NCI-H128 (cell line): ENCODE measurements around the gene PIK3R5.

Source experiments
- DNase-seq: peaks from one replicate; lab custom pipeline; 2025; ENCODE audit not compliant: unreplicated experiment; lab: John Stamatoyannopoulos, UW

PIK3R5 gene

GRCh38 chr17:8881606-8882005, 83.9 kb downstream of the PIK3R5 start:
- no peak for DNase-seq

DNA sequence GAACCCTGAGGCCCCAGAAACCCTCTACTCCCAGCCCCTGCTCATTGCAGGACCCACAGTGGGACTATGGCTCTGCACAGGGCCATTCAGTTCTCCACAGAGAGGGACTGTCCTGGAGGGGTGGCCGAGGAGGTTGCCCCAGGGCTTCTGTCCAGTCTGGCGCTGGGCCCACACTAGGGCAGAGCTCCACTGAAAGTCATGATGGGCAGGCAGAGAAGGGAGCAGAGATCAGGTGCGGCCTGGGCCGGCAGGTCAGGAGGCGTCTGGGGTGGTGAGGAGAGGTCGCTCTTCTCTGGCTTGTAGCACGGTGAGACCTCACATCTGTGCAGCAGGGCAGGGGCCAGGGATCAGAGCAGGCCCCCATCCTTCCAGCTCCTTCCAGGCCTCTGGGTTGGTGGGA, 85.0 kb downstream of the PIK3R5 start:
- no peak for DNase-seq

DNA sequence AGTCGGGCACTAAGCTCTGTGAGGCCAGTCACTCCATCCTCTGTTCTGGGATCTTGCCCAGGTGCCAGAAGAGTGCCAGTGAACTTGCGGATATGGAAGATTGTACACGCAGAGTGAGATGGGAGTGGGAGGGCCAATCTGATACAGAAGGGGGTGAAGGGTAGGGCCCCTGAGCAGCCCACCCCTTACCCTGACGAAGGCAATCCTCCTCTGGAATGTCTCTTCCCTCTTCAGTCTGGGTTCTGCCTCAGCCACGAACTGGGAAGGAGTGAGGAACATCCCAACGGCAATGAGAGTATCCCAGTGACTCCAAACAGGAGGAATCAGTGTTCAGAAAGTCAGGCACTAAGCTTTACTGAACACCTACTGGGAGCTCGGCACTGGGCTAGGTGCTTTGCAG, 86.1 kb downstream of the PIK3R5 start:
- no peak for DNase-seq

DNA sequence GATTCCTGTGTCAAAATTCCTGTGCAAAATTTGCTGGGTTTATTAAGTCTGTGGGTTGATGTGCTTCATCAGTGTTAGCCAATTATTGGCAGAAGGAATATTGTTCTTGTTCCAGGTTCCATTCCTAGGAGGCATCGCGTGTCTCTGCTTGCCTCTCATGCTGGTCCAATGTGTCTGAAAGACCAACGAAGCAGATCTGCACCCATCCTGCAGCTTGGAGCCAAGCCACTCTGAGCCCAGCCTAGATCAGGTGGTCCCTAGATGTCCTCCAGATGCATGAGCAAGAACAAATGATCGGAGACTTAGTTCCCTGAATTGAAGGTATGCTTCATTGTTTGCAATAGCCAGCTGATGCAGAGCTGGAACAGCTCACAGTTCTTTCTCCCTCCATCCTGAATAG, 87.5 kb downstream of the PIK3R5 start:
- DNase-seq: no peak

DNA sequence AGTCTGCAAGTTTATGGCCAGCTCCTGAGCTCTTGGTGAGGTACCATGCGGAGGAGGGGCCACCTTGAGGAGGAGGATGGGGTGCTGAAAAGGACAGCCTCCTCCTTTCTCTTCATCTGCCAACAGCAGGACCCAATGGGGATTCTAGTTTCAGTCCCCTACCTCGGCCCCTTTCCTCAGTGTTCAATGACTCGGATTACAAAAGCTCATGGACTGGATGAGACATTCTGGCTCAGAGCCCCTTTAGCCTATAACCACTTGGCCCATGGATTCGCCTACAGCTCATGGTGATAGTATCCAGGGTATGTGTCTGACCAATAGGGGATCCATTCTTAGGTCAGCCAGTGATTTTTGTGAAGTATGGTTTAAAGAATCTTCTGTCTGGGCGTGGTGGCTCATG, 89.5 kb downstream of the PIK3R5 start:
- no peak for DNase-seq

GRCh38 chr17:8875436-8875835, 90.1 kb downstream of the PIK3R5 start:
- DNase-seq: no peak

DNA sequence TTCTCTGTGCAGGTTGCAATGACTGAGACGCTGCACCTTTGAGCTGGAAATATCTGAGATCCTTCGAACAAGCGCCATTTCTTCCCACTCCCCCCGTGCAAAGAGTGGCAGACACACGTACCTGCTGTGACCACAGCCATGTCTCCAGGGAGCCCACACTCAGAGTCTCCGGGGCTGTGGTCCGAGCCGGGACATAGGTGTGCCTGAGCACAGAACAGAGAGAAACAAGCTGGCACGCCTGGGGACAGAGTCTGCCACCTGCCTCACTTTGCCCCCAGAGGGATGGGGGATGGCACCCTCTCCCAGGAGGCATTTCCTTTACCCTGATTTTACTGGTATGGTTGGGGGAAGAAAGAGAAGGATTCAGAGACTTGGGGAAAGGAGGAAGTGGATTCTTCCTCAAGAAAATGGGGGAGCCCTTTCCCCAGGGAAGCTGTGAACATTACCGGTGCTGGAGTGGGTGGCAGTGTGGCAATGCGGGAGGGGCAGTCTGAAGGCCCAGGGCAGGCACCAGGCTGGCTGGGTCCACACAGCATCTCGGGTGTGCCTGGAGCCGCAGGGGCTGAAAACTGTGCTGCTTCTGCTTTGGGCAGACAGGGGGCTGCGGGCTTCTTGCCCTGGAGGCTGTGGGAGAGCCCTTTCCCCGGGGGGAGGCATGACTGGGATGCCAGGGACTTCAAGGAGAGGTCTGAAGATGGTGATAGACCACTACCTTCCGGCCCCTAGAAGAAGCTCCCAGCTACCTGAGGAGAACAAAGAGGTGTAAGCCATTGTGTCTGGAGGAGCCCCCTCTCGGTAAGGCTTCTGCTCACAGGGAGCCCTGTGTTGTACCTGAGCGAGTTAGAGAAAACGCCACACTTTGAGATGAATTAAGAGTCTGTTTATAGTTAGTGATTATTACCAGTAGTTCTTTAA, 91.4 kb downstream of the PIK3R5 start:
- no peak for DNase-seq

DNA sequence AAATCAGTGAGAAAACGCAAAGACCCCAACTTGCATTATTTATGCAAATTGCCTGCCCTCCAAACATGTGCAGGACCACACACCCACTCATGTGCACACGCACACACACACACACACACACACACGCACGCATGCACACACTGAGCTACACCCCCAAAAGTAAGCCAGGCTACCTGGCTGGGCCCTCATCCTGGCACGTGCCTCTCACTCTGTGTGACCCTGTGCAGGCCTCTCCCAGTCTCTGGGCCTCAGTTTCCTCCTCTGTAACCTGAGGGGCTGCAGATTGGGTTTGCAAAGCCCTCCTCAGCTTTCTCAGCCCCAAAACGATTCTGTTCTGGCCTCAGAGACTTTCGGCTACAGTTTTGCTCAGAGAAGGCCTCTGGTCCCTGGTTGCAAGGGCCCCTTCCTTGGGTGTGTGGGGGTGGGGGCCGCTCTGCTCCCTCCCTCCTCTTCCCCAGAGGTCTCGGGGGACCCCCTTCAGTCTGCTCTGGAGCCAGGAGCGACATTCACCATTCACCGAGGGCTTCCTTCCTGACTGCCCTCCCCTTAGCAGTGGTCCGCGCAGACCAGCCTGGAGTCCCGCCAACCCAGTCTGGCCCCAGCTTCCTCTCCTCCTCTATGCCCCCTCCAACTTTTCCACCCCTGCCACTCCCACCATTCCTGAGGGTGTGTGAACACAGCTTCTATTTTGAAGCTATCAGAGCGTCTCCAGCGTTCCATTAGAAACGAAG, 92.6 kb downstream of the PIK3R5 start:
- no peak for DNase-seq

DNA sequence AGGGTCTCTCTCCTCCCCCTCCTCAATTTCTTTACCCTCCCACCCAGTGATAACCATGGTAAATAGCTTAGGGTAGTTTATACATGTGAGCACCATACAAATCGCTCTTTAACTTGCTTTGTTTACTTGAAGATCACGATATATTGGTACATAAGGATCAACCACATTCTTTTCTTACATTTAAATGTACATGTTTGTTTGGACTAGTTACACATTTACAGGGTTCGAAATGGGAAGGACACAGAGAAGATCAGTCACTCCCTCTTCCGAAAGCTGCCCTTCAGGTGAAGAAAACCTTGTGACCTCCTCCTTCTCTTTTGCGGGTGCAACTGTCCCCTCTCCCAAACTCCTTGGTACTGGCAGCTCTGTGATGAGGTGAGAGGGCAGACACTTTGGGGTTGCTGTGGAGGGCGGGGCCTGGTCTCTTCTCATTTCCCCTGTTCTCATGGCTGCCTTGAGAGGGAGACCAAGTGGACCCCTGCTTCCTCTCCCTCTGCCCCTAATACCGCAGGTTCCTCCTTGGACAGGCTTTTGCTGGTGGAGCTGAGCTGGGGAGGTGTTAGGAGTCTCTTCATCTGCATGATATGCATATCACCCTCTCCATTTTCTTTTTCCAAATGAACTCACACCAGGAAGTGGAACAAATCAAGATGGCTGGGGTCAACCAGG, 93.3 kb downstream of the PIK3R5 start:
- DNase-seq: no peak

- no peak for DNase-seq
These were observed 94.4 kb downstream of the PIK3R5 start for GRCh38 chr17:8871081-8871581.

- DNase-seq: no peak
These were observed 95.0 kb downstream of the PIK3R5 start for GRCh38 chr17:8870406-8871040.

DNA sequence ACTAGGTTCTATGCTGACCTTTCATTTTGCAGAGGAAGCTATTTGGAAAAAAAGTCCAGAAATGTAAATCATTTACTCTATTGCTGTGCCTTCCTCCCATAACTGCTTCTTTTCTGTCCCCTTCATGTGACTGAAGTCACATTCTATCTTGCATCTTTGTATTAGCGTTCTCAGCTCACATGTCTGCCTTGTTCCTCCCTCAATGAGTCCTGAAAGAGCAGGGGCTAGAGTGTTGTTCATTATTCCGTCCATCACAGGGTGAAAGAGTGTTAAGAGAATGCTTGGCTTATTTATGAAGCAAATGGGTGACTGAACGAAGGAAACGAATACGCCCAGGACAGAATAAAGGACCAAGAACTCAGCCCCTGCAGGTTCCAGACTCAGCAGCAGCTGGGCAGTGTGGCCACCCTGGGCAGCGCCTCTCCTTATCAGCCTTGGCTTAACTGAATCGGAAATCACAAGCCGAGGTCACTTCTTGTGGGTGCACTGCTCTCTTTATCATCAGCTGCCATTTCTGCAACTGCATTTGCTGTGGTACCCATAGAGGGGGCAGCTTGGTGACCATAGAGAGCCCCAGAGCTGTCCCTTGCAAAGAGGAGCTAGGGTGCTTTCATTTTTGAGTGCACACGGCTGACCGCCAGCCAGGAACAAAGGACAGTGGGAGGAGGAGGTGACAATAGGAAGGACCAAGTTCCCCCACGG, 96.2 kb downstream of the PIK3R5 start:
- no peak for DNase-seq

DNA sequence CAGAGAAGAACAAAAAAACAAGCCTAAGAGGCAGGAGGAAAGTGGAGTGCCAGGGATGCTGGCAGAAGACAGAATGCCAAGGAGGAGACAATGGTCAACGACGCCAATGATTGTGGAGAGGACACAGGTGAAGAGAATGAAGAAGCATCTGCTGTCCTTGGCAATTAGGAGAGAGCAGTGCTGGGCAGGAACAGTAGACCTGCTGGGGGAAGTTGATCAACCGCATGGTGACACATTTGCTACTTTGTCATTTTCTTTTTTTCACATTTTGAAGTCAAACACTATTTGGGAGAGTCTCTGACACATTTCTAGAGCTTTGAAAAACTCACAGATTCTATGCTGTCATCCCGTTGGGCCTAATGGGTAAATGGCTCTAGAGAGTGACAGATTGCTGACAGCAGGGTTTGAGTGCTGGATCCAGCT, 97.0 kb downstream of the PIK3R5 start:
- DNase-seq: no peak

DNA sequence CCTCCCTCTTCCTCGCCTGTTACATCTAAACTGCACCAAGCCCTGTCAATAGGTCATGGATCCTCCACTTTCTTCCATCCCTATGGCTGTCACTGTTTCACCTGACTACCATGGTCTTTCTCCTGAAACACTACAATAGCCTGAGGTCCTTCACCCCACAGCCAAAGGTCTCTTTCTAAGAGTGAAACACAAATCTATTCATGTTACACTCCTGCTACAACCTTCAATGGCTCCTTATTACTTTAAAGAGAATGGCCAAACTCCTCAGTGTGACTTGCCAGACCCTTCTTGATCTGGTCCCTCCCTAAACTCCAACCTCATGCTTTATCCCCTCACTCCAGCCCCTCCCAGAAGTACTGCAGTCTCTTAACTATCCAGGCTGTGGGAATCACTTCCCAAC, 97.4 kb downstream of the PIK3R5 start:
- no peak for DNase-seq

DNA sequence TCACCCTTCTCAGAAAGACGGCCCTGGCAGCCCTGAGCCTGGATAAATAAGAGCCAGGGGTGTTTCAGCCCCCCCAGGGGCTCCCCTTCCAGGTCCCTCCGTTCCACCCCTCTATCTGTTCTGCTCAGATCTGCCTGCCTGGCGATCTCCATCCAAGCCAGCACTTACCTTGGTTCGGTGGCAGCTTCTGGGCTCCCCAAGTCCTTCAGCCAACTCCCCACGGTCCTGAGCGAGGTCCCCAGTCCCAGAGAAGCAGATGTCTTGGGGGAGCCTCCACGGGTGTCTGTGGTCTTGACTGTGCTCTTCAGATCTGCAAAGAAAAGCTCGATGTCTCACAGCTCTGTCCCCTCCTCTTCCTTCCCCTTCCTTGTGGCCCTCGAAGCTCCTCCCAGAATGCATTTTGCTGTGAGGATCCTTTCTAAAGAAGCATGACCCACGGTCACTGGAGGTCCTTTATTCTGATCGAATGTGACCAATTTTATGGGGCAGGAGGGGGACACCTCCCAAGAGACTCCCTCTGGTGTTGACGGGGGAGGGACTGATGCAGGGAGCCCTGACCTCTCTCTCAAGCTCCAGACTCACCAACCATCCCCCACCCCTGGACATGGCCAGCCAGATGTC, 98.0 kb downstream of the PIK3R5 start, which contains the start of gene PIK3R6:
TSS of gene PIK3R6 (minus strand) at position 314 of the 621 bp plus-strand sequence. CDS start 17,880 bp downstream, outside the sequence.
- no peak for DNase-seq

GRCh38 chr17:8865811-8866210, 99.7 kb downstream of the PIK3R5 start:
- DNase-seq: no peak

DNA sequence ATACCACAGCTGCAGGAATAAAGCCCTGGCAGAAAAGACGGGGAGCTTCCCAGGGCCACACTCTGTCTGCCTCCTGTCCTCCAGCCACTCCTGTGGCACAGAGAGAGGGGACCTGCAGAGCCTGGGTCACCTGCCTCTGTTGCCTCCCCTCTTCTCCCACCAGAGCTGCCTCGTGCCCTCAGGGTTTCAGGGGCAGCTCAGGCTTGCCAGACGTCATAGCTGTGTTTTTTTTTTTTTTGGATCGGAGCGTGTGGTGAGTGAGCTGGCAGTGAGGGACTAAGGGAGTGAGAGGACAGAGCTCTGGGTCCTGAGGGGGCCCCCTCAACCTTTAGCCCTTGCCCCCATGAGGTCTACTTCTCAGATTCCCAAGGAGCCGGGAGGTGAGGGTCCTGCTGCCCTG, 100.1 kb downstream of the PIK3R5 start:
- no peak for DNase-seq

DNA sequence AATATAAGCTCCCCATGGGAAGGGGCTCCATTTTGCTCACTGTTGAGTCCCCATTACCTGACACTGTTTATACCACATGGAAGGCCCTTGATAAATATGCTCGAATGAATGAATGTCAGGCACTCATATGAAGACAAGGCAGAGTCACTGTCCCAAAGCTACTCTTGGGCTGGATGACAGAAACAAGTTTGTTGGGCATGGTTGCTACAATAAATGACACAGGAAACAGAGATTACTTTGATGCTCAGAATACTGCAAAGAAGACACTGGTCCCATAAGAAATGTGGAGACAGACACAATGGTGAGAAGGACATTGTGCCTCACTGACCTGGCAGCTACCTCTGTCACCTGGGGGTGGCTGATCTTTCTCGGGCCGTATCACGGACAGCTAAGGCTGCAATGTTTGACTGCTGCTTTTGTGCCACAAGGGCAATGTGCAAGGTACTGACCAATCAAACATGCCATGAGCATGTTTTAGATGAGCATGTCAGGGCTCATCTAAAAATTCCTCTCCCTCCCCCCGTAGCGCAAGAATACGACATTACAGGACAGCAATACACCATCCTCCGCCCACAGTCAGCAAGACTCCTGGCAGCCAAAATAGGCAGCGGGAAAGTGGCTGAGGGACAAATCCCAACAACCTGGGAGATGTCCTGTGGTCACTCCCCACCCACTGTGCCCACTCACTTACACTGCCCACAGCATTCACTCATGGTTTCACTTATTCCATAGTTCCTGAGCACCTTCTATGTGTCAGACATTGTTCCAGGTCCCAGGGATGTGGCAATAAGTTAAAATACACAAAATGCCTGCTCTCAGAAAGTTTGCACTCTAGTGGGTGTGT, 103.1 kb downstream of the PIK3R5 start:
- DNase-seq: no peak
